HepG2 (cell line): ENCODE data around the gene GPC6. TPM values are rescaled to one million over a fixed set of nuclear protein-coding genes. Genes with fewer than 3 reads are reported as not detected.

Experiments
- ARID3A ChIP-seq: IDR thresholded peaks from 2 replicates; pipeline ENCODE4 v1.6.1; 2012; ENCODE audit warnings: low read depth, low read length, improper control_type of control experiment
- CEBPG ChIP-seq: IDR thresholded peaks from 2 replicates; pipeline ENCODE4 v1.6.1; 2016
- CREBL2 ChIP-seq: sonication (generic); formaldehyde crosslinking; IDR thresholded peaks from 2 replicates; pipeline ENCODE4 v1.8.1; 2023; ENCODE audit warnings: missing genetic modification reagents, mild to moderate bottlenecking, borderline replicate concordance
- FOXJ3 ChIP-seq: sonication (generic); formaldehyde crosslinking; IDR thresholded peaks from 2 replicates; pipeline ENCODE4 v1.4.0; 2020; ENCODE audit warnings: missing genetic modification reagents, mild to moderate bottlenecking, borderline replicate concordance
- FOXP1 ChIP-seq, 2 experiments: fragments of 450-650 bp in 1 of 2; IDR thresholded peaks; 2 replicates each; pipeline ENCODE4 v1.6.1; 2017 to 2018; ENCODE audit warnings: antibody characterized with exemption in 1 of 2
- GATAD2A ChIP-seq: IDR thresholded peaks from 2 replicates; pipeline ENCODE4 v1.6.1; 2016
- KAT8 ChIP-seq: IDR thresholded peaks from 2 replicates; pipeline ENCODE4 v1.6.1; 2016; ENCODE audit warnings: missing genetic modification reagents, missing compliant biosample characterization
- MAF1 ChIP-seq: sonication (generic); formaldehyde crosslinking; IDR thresholded peaks from 2 replicates; pipeline ENCODE4 v1.5.0; 2020; ENCODE audit warnings: missing genetic modification reagents, borderline replicate concordance
- MAFF ChIP-seq: IDR thresholded peaks from 2 replicates; pipeline ENCODE4 v1.6.1; 2011; ENCODE audit warnings: low read depth, low read length, improper control_type of control experiment
- MEIS1 ChIP-seq: sonication (generic); formaldehyde crosslinking; IDR thresholded peaks from 2 replicates; pipeline ENCODE4 v1.9.0; 2021; ENCODE audit warnings: mild to moderate bottlenecking, missing genetic modification reagents, moderate library complexity, borderline replicate concordance
- NFKB2 ChIP-seq: sonication (generic); formaldehyde crosslinking; IDR thresholded peaks from 2 replicates; pipeline ENCODE4 v1.4.0; 2020; ENCODE audit warnings: missing genetic modification reagents, borderline replicate concordance
- PAX8 ChIP-seq: sonication (generic); formaldehyde crosslinking; IDR thresholded peaks from 2 replicates; pipeline ENCODE4 v1.8.0; 2022; ENCODE audit warnings: mild to moderate bottlenecking, missing genetic modification reagents, borderline replicate concordance
- PCBP2 ChIP-seq: fragments of 200-400 bp; formaldehyde crosslinking; optimal IDR thresholded peaks from 2 replicates; pipeline ENCODE3; 2018; ENCODE audit warnings: low read length, low read depth; ENCODE audit not compliant: poor library complexity, severe bottlenecking
- SALL1 ChIP-seq: sonication (generic); formaldehyde crosslinking; IDR thresholded peaks from 2 replicates; pipeline ENCODE4 v1.8.0; 2022; ENCODE audit warnings: mild to moderate bottlenecking, missing genetic modification reagents
- TFDP1 ChIP-seq: IDR thresholded peaks from 2 replicates; pipeline ENCODE4 v1.6.1; 2016; ENCODE audit warnings: missing compliant biosample characterization, missing genetic modification reagents, borderline replicate concordance
- XBP1 ChIP-seq: sonication (generic); formaldehyde crosslinking; IDR thresholded peaks from 2 replicates; pipeline ENCODE4 v1.5.0; 2020; ENCODE audit warnings: missing genetic modification reagents
- ZFY ChIP-seq: sonication (generic); formaldehyde crosslinking; IDR thresholded peaks from 2 replicates; pipeline ENCODE4 v1.4.0; 2020; ENCODE audit warnings: missing genetic modification reagents
- ZGPAT ChIP-seq: IDR thresholded peaks from 2 replicates; pipeline ENCODE4 v1.6.1; 2016; ENCODE audit warnings: mild to moderate bottlenecking
- ZMYM3 ChIP-seq: sonication (generic); formaldehyde crosslinking; IDR thresholded peaks from 2 replicates; pipeline ENCODE4 v1.5.1; 2020; ENCODE audit warnings: mild to moderate bottlenecking, missing genetic modification reagents
- ZNF136 ChIP-seq: sonication (generic); formaldehyde crosslinking; IDR thresholded peaks from 2 replicates; pipeline ENCODE4 v1.8.1; 2022; ENCODE audit warnings: low read depth, mild to moderate bottlenecking, moderate library complexity, missing genetic modification reagents
- ZNF253 ChIP-seq: sonication (generic); formaldehyde crosslinking; IDR thresholded peaks from 2 replicates; pipeline ENCODE4 v1.8.0; 2022; ENCODE audit warnings: mild to moderate bottlenecking, missing genetic modification reagents, borderline replicate concordance
- ZNF329 ChIP-seq: sonication (generic); formaldehyde crosslinking; IDR thresholded peaks from 2 replicates; pipeline ENCODE4 v1.9.0; 2021; ENCODE audit warnings: low read depth, mild to moderate bottlenecking, missing genetic modification reagents
- ZNF704 ChIP-seq: sonication (generic); formaldehyde crosslinking; IDR thresholded peaks from 2 replicates; pipeline ENCODE4 v1.8.1; 2023; ENCODE audit warnings: mild to moderate bottlenecking, inconsistent platforms, moderate library complexity, missing genetic modification reagents, borderline replicate concordance
- ZNF709 ChIP-seq: sonication (generic); formaldehyde crosslinking; IDR thresholded peaks from 2 replicates; pipeline ENCODE4 v1.5.0; 2020; ENCODE audit warnings: mild to moderate bottlenecking, missing genetic modification reagents
- ZNF761 ChIP-seq: sonication (generic); formaldehyde crosslinking; conservative IDR thresholded peaks from 2 replicates; pipeline ENCODE4 v1.4.0; 2020; ENCODE audit warnings: mild to moderate bottlenecking, missing genetic modification reagents
- ZSCAN20 ChIP-seq: sonication (generic); formaldehyde crosslinking; IDR thresholded peaks from 2 replicates; pipeline ENCODE4 v1.4.0; 2020; ENCODE audit warnings: missing genetic modification reagents, mild to moderate bottlenecking, borderline replicate concordance
- polyA plus RNA-seq, 8 experiments: library from polyadenylated mRNA; depleted of rRNA in 3 of 8; stranded (reverse) in 7 of 8; unstranded in 1 of 8; fragments of >200 nt; fragmentation: Illumina TruSeq in 4 of 8; extraction: Trizol in 4 of 8; gene quantifications; 2 replicates each; pipeline versions ENCODE4 v1.2.1 to v1.2.3, GENCODE V29; 2011 to 2016; ENCODE audit warnings: low read depth in 4 of 8, missing spikeins in 1 of 8, mixed read lengths in 1 of 8; ENCODE audit not compliant: insufficient read depth in 1 of 8
- total RNA-seq, 5 experiments: library from RNA; depleted of rRNA; stranded (reverse); fragments of >200 nt; fragmentation: Illumina TruSeq; extraction: Trizol; gene quantifications; 2 replicates each; pipeline ENCODE4 v1.2.3, GENCODE V29; 2016; ENCODE audit warnings: low read depth in 1 of 5

The GPC6 gene
- total and polyA plus RNA-seq, 2 of the 13 experiments (the other 11 are each of a cell fraction or from before 2014, with no cell fraction given): 24.5 to 33.9 TPM

- TF ChIP-seq ZNF709: no peak
- TF ChIP-seq ZNF761: no peak
- TF ChIP-seq XBP1: no peak
- TF ChIP-seq ZFY (CRISPR knock-in tag): no peak
- peak; percentile 29; the same call in 1 of the 2 replicates for TF ChIP-seq KAT8 (CRISPR knock-in tag)
- peak; percentile 32; the same call in 1 of the 2 replicates for TF ChIP-seq FOXJ3 (CRISPR knock-in tag)
- TF ChIP-seq FOXP1 (IDR thresholded peaks at IDR 0.05): no peak
- TF ChIP-seq FOXP1 (CRISPR knock-in tag; IDR thresholded peaks at IDR 0.05): peak; percentile 82
- TF ChIP-seq CEBPG (CRISPR knock-in tag): peak; percentile 10; the same call in 1 of the 2 replicates
- no peak for TF ChIP-seq ARID3A
- peak; percentile 58; the same call in 1 of the 2 replicates for TF ChIP-seq SALL1 (CRISPR knock-in tag)
- TF ChIP-seq PAX8 (CRISPR knock-in tag): no peak
- no peak for TF ChIP-seq MAF1 (CRISPR knock-in tag)
- TF ChIP-seq MEIS1 (CRISPR knock-in tag): no peak
- 0 out of 2 replicates have a peak, but pooled peaks have one; percentile 54 for TF ChIP-seq GATAD2A (CRISPR knock-in tag)
- TF ChIP-seq ZNF136 (CRISPR knock-in tag): no peak
- TF ChIP-seq ZNF704 (CRISPR knock-in tag): no peak
- TF ChIP-seq ZSCAN20 (CRISPR knock-in tag): no peak
- TF ChIP-seq ZGPAT (CRISPR knock-in tag): peak; percentile 41; the same call in 1 of the 2 replicates
- TF ChIP-seq ZNF329 (CRISPR knock-in tag): no peak
- TF ChIP-seq ZMYM3 (CRISPR knock-in tag): no peak
- no peak for TF ChIP-seq ZNF253 (CRISPR knock-in tag)
- no peak for TF ChIP-seq CREBL2 (CRISPR knock-in tag)
- no peak for TF ChIP-seq TFDP1 (CRISPR knock-in tag)
- TF ChIP-seq NFKB2 (CRISPR knock-in tag): no peak
- no peak for TF ChIP-seq PCBP2
- TF ChIP-seq MAFF: peak; percentile 34; the same call in 1 of the 2 replicates
Measured at GRCh38 chr13:94178625-94179244, 952.1 kb downstream of the GPC6 start (continued).
